ENCODE measurements around the gene ANKRD29.
A peak's percentile ranks its signal among the peaks of the same experiment; 100 is the strongest.

Gene ANKRD29

DNA sequence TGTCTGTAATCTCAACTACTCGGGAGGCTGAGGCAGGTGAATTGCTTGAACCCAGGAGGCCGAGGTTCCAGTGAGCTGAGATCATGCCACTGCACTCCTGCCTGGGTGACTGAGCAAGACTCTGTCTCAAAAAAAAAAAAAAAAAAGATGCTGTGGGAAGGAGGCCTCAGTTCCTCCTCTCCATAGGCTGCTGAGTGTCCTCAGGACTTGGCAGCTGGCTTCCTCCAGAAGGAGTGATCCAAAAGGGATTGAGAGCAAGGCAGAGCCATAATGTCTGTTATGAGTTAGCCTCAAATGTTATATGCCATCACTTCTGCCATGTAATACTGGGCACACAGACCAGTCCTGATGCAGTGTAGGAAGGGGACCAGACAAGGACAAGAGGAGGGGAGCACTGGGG lies 69.8 kb downstream of the ANKRD29 start:
- Histone ChIP-seq H3K36me3 (no peaks in the 10 kb centered on the region), H3K4me3 (ENCODE audit: low read depth, low read length) (no peak overlapping the region), H3K27ac (no peak overlapping the region), H3K9me3 (ENCODE audit: severe bottlenecking) (no peaks in the 10 kb centered on the region), H3K27me3 (ENCODE audit: insufficient read depth, low read depth, severe bottlenecking) (no peaks in the 10 kb centered on the region)
- TF ChIP-seq, protein P1, sequence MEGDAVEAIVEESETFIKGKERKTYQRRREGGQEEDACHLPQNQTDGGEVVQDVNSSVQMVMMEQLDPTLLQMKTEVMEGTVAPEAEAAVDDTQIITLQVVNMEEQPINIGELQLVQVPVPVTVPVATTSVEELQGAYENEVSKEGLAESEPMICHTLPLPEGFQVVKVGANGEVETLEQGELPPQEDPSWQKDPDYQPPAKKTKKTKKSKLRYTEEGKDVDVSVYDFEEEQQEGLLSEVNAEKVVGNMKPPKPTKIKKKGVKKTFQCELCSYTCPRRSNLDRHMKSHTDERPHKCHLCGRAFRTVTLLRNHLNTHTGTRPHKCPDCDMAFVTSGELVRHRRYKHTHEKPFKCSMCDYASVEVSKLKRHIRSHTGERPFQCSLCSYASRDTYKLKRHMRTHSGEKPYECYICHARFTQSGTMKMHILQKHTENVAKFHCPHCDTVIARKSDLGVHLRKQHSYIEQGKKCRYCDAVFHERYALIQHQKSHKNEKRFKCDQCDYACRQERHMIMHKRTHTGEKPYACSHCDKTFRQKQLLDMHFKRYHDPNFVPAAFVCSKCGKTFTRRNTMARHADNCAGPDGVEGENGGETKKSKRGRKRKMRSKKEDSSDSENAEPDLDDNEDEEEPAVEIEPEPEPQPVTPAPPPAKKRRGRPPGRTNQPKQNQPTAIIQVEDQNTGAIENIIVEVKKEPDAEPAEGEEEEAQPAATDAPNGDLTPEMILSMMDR (IDR thresholded peaks at IDR 0.05; ENCODE audit: low read depth, low read length), result no peak
- no peak for DNase-seq

DNA sequence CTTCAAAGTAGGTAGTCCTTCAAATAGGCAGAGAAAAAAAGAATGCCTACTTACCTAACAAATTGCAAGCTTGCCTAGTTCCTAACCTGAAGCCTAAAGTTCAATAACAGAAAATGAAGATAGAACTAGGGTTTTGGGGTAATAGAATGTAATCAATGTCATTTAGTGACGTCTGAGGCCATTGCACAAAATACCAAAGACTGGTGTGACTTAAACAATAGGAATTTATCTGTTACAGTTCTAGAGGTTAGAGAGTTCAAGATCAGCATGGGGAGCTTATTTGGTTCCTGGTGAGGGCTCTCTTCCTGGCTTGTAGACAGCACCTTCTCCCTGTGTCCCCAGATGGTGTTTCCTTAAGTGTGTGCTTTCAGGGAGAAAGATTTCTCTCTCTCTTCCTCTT lies 71.7 kb downstream of the ANKRD29 start:
- Histone ChIP-seq H3K9me3 (ENCODE audit: severe bottlenecking) (no peaks in the 10 kb centered on the region), H3K27ac (no peak overlapping the region), H3K36me3 (no peaks in the 10 kb centered on the region), H3K4me3 (ENCODE audit: low read depth, low read length) (no peak overlapping the region), H3K27me3 (ENCODE audit: insufficient read depth, low read depth, severe bottlenecking) (no peaks in the 10 kb centered on the region)
- no peak for DNase-seq
- TF ChIP-seq, protein P1 (IDR thresholded peaks at IDR 0.05; ENCODE audit: low read depth, low read length), result no peak

DNA sequence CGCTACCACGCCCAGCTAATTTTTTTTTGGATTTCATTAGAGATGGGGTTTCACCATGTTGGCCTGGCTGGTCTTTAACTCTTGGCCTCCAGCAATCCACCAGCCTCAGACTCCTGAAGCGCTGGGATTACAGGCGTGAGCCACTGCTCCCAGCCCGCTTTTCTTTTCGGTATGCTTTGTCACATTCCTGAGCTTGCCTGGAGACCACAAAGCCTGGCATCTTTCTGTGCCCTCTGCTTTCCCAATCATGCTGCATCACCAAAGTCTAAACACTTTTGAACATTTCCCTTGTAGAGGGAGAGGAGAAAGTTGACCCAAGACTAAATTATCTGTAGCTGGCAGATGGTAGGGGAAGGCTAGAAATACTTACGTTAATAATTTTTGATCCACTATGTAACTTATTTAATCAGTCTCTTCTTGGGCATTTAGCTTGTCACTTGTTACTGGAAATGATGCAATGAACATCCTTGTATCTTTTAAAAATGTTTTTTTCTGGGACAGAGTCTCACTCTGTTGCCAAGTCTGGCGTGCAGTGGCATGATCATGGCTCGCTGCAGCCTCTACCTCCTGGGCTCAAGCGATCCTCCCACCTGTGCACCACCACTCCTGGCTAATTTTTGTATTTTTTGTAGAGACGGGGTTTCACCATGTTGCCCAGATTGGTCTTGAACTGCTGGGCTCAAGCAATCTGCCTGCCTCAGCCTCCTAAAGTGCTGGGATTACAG lies 73.7 kb downstream of the ANKRD29 start:
- DNase-seq, result no peak

GRCh38 chr18:23587220-23587642 lies 75.5 kb downstream of the ANKRD29 start:
- no peaks in the 10 kb centered on the region for H3K36me3 ChIP-seq
- DNase-seq, result no peak
- H3K27ac ChIP-seq, result no peak overlapping the region
- peak overlapping the region; percentile 1; the same call in 1 of the 2 replicates for H3K4me3 ChIP-seq (ENCODE audit: low read depth, low read length)
- H3K27me3 ChIP-seq (ENCODE audit: insufficient read depth, low read depth, severe bottlenecking), result no peaks in the 10 kb centered on the region
- TF ChIP-seq, protein P1 (IDR thresholded peaks at IDR 0.05; ENCODE audit: low read depth, low read length), result no peak
- H3K9me3 ChIP-seq (ENCODE audit: severe bottlenecking), result no peaks in the 10 kb centered on the region

More for the DNA sequence above, 73.7 kb downstream of the ANKRD29 start:
- TF ChIP-seq, protein P1 (IDR thresholded peaks at IDR 0.05; ENCODE audit: low read depth, low read length), result no peak
- no peaks in the 10 kb centered on the region for H3K9me3 ChIP-seq (ENCODE audit: severe bottlenecking)
- no peak overlapping the region for H3K27ac ChIP-seq
- no peaks in the 10 kb centered on the region for H3K27me3 ChIP-seq (ENCODE audit: insufficient read depth, low read depth, severe bottlenecking)
- no peak overlapping the region for H3K4me3 ChIP-seq (ENCODE audit: low read depth, low read length)
- H3K36me3 ChIP-seq, result no peaks in the 10 kb centered on the region

DNA sequence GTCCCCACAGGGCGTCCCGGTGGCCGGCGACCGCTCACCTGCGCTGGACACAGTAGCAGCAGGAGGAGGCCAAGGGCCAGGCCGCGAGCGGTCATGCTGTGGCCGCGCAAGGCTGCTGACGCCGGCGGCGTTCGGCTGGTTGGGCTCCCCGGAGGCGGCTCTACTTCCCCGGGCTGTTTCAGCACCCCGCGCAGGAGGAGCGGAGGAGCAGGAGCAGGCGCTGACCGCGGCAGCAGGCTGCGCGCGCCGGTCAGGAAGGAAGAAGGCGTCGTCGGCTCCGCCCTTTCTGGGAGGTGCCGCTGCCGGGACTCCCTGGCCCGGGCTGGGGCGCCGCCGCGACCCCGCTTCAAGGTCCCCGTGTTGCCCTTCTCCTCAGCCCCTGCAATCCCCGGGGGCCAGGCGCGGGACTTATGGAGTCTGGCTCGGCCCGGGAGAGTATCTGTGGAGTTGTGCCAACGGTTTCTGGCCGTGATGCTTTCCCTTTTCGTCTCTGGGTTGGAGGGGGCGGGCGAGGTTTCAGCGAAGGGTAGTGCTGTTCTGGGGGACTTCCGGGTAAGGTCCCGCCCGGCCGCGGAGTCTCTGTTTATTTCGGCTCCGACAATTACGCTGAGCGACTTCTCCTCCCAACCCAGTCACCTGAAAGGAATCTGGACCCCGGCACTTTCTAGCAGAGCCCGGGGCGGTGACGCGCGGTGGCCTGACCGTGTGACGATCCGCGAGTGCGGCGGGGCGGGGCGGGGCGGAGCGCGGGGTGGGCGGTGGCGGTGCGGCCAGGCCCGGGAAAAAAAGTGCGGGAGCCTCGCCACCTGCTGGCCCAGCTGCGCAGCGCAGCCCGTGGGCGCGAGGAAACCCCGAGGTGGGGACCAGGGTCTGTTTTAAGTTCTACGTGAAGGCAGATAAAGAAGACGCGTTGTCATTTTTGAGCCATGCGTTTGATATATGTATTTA lies 76.2 kb downstream of the ANKRD29 start, which contains the start of gene NPC1:
TSS of gene NPC1 (minus strand) at position 258 of the 948 bp plus-strand sequence. CDS start at position 95, 163 bp downstream.
- Histone ChIP-seq H3K27ac (peak within 1 kb of the TSS; percentile 79), H3K4me3 (ENCODE audit: low read depth, low read length) (peak within 1 kb of the TSS; percentile 75), H3K36me3 (no peaks in the 10 kb centered on the region), H3K27me3 (ENCODE audit: insufficient read depth, low read depth, severe bottlenecking) (no peaks in the 10 kb centered on the region), H3K9me3 (ENCODE audit: severe bottlenecking) (no peaks in the 10 kb centered on the region)
- peak; percentile 90 for DNase-seq
- TF ChIP-seq, protein P1 (IDR thresholded peaks at IDR 0.05; ENCODE audit: low read depth, low read length), result peak; percentile 87

Data from WERI-Rb-1 (cell line).